HG03108 (cell line): ENCODE measurements around the gene FNDC7.
A peak's percentile ranks its signal among the peaks of the same experiment; 100 is the strongest.
"Not testable (repeated sequence)": the region's sequence is repeated elsewhere in the genome, so short reads cannot be mapped to it uniquely, and the experiment has no call there.

Source experiments
- ATAC-seq: cut with Tn5 transposase; IDR thresholded peaks from one replicate; pipeline ENCODE4 v1.9.1; 2021; ENCODE audit warnings: moderate library complexity; ENCODE audit not compliant: unreplicated experiment

The FNDC7 gene

GRCh38 chr1:108729481-108729880, 16.8 kb downstream of the FNDC7 start:
- no peak for ATAC-seq

GRCh38 chr1:108732398-108732797, 19.7 kb downstream of the FNDC7 start:
- no peak for ATAC-seq

GRCh38 chr1:108734171-108734865, 21.6 kb downstream of the FNDC7 start:
- no peak for ATAC-seq

GRCh38 chr1:108742253-108742652, 29.5 kb downstream of the FNDC7 start:
- no peak for ATAC-seq

- no peak for ATAC-seq
Observed at GRCh38 chr1:108745980-108746381, 33.3 kb downstream of the FNDC7 start.

GRCh38 chr1:108746382-108747170, 33.9 kb downstream of the FNDC7 start, which contains the start of gene STXBP3:
STXBP3 (plus strand) TSS chr1:108746674; CDS start chr1:108746738, 64 bp downstream.
- ATAC-seq, result peak; percentile 90

GRCh38 chr1:108747171-108747850, 34.6 kb downstream of the FNDC7 start:
- ATAC-seq, result peak; percentile 29

GRCh38 chr1:108747898-108748297, 35.2 kb downstream of the FNDC7 start:
- no peak for ATAC-seq

GRCh38 chr1:108749081-108749480, 36.4 kb downstream of the FNDC7 start:
- no peak for ATAC-seq

GRCh38 chr1:108750476-108751181, 37.9 kb downstream of the FNDC7 start:
- no peak for ATAC-seq

- no peak for ATAC-seq
Observed at GRCh38 chr1:108753363-108753762, 40.7 kb downstream of the FNDC7 start.

GRCh38 chr1:108758796-108759195, 46.1 kb downstream of the FNDC7 start:
- no peak for ATAC-seq

GRCh38 chr1:108767115-108767514, 54.4 kb downstream of the FNDC7 start:
- no peak for ATAC-seq

GRCh38 chr1:108767708-108768107, 55.0 kb downstream of the FNDC7 start:
- no peak for ATAC-seq

- no peak for ATAC-seq
Observed at GRCh38 chr1:108777839-108778238, 65.1 kb downstream of the FNDC7 start.

GRCh38 chr1:108779455-108779854, 66.7 kb downstream of the FNDC7 start:
- no peak for ATAC-seq

GRCh38 chr1:108780937-108781574, 68.3 kb downstream of the FNDC7 start:
- ATAC-seq, result no peak

GRCh38 chr1:108781575-108781944, 68.9 kb downstream of the FNDC7 start:
- ATAC-seq, result not testable (repeated sequence)

- ATAC-seq, result no peak
Observed at GRCh38 chr1:108785264-108785663, 72.6 kb downstream of the FNDC7 start.

GRCh38 chr1:108785880-108786279, 73.2 kb downstream of the FNDC7 start:
- no peak for ATAC-seq

GRCh38 chr1:108791790-108792189, 79.1 kb downstream of the FNDC7 start:
- no peak for ATAC-seq
